ENCODE results near the gene NAA10. TPM values are rescaled to one million over a fixed set of nuclear protein-coding genes. Genes with fewer than 3 reads are reported as not detected.

NAA10 gene
- polyA plus RNA-seq, 1 donor from 2014 or later, result 117 TPM

DNA sequence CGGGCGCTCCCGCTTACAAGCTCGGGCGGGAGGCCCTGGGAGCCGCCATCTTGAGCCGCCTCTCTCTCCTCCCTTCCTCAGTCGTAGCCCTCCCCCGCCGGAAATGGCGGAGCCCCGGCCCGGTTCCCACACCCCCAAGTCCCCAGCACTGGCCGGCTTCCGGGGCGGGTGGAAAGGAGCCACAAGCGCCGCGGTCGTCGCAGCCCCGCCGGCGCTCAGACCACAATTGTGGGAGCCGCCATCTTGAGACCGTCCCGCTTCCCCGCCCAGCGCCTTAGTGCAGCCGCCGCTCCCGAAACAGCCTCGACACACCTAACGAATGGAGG is 36.2 kb upstream of the NAA10 start:
- Histone ChIP-seq H3K9me2 (ENCODE audit: insufficient read depth, low read length) (no peaks in the 10 kb centered on the region), H3F3A (ENCODE audit: insufficient read depth, low read length, poor library complexity, severe bottlenecking) (no peaks in the 10 kb centered on the region), H2AFZ (ENCODE audit: low read depth, low read length) (no peak overlapping the region), H3K4me3 (ENCODE audit: low read length) (peak overlapping the region; percentile 85), H3K36me3 (ENCODE audit: insufficient read depth, low read length) (no peaks in the 10 kb centered on the region), H3K27ac (ENCODE audit: low read length) (peak overlapping the region; percentile 98), H3K4me2 (ENCODE audit: low read length) (no peak overlapping the region), H3K9ac (ENCODE audit: low read length) (peak overlapping the region; percentile 98), H3K79me2 (replicated peaks; ENCODE audit: insufficient read depth, low read length) (peaks cover 21% of the 10 kb centered on the region), H3K27me3 (ENCODE audit: insufficient read depth, low read depth, low read length) (no peaks in the 10 kb centered on the region), H3K9me3 (ENCODE audit: low read length) (no peaks in the 10 kb centered on the region), H4K20me1 (ENCODE audit: insufficient read depth) (no peaks in the 10 kb centered on the region)
- TF ChIP-seq EZH2 (IDR thresholded peaks at IDR 0.05; ENCODE audit: borderline replicate concordance, insufficient read depth, low read length, poor library complexity, severe bottlenecking) (no peak), MXI1 (conservative IDR thresholded peaks at IDR 0.05; ENCODE audit: poor library complexity, severe bottlenecking) (no peak), REST (IDR thresholded peaks at IDR 0.05; ENCODE audit: borderline replicate concordance) (no peak)

DNA sequence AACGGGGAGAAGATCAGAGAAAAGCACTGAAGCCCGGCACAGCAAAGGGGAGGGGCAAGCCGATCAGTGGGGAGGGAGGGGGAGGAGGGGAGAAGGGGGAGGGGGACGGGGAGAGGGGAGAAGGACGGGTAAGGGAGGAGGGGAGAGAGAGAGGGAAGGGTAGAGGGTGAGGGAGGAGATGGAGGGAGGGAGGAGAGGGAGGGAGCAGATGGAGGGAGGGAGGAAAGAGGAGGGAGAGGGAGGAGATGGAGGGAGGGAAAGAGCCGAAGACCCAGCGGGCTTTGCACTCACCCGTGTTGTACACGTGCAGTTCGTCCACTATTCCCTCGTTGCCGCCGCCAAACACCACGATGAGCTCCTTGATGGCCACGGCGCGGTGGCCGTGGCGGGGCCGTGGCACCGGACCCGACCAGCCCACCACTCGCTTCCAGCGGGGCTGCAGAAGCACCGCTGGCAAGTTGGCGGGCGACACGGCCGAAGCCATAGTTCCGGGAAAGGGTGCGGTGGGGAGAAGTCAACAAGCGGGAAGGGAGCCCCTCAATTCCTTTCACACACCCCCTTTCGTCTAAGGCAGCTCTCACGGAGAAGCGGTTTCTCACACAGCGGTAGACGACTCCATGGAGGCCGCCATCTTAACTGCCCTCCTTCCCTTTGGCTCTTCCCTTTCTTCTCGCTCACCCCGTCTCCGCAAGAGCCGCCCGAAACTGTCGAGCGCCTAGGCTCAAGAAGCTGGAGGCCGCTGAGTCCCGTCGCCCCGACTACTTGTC is 35.7 kb upstream of the NAA10 start:
- no peaks in the 10 kb centered on the region for H3K27me3 ChIP-seq (ENCODE audit: insufficient read depth, low read depth, low read length)
- peak overlapping the region; percentile 98 for H3K9ac ChIP-seq (ENCODE audit: low read length)
- H2AFZ ChIP-seq (ENCODE audit: low read depth, low read length), result no peak overlapping the region
- H3K36me3 ChIP-seq (ENCODE audit: insufficient read depth, low read length), result no peaks in the 10 kb centered on the region
- H3K9me3 ChIP-seq (ENCODE audit: low read length), result no peaks in the 10 kb centered on the region
- H3K9me2 ChIP-seq (ENCODE audit: insufficient read depth, low read length), result no peaks in the 10 kb centered on the region
- no peak overlapping the region for H3K4me2 ChIP-seq (ENCODE audit: low read length)
- peak; percentile 79 for TF ChIP-seq POLR2AphosphoS5 (IDR thresholded peaks at IDR 0.05)
- TF ChIP-seq CTCF (IDR thresholded peaks at IDR 0.05; ENCODE audit: poor library complexity, severe bottlenecking), result no peak
- TF ChIP-seq MXI1 (conservative IDR thresholded peaks at IDR 0.05; ENCODE audit: poor library complexity, severe bottlenecking), result peak; percentile 78
- TF ChIP-seq RAD21 (conservative IDR thresholded peaks at IDR 0.05), result no peak
- TF ChIP-seq SMC3 (conservative IDR thresholded peaks at IDR 0.05; ENCODE audit: poor library complexity), result no peak
- TF ChIP-seq EZH2 (IDR thresholded peaks at IDR 0.05; ENCODE audit: borderline replicate concordance, insufficient read depth, low read length, poor library complexity, severe bottlenecking), result no peak
- TF ChIP-seq TAF1 (IDR thresholded peaks at IDR 0.05; ENCODE audit: low read depth), result no peak
- TF ChIP-seq REST (IDR thresholded peaks at IDR 0.05; ENCODE audit: borderline replicate concordance), result no peak
- TF ChIP-seq EP300 (conservative IDR thresholded peaks at IDR 0.05; ENCODE audit: poor library complexity, severe bottlenecking), result no peak
- peaks cover 26% of the 10 kb centered on the region for H3K79me2 ChIP-seq (replicated peaks; ENCODE audit: insufficient read depth, low read length)
- H3F3A ChIP-seq (ENCODE audit: insufficient read depth, low read length, poor library complexity, severe bottlenecking), result no peaks in the 10 kb centered on the region
- H4K20me1 ChIP-seq (ENCODE audit: insufficient read depth), result no peaks in the 10 kb centered on the region
- peak overlapping the region; percentile 98 for H3K27ac ChIP-seq (ENCODE audit: low read length)
- H3K4me3 ChIP-seq (ENCODE audit: low read length), result peak overlapping the region; percentile 85
